GM21367 (cell line): ENCODE results near the gene OLFML2B.
"Not testable (repeated sequence)": the region's sequence is repeated elsewhere in the genome, so short reads cannot be mapped to it uniquely, and the experiment has no call there.

ENCODE experiments used
- ATAC-seq: cut with Tn5 transposase; IDR thresholded peaks from one replicate; pipeline ENCODE4 v1.9.1; 2021; ENCODE audit not compliant: unreplicated experiment

OLFML2B gene

DNA sequence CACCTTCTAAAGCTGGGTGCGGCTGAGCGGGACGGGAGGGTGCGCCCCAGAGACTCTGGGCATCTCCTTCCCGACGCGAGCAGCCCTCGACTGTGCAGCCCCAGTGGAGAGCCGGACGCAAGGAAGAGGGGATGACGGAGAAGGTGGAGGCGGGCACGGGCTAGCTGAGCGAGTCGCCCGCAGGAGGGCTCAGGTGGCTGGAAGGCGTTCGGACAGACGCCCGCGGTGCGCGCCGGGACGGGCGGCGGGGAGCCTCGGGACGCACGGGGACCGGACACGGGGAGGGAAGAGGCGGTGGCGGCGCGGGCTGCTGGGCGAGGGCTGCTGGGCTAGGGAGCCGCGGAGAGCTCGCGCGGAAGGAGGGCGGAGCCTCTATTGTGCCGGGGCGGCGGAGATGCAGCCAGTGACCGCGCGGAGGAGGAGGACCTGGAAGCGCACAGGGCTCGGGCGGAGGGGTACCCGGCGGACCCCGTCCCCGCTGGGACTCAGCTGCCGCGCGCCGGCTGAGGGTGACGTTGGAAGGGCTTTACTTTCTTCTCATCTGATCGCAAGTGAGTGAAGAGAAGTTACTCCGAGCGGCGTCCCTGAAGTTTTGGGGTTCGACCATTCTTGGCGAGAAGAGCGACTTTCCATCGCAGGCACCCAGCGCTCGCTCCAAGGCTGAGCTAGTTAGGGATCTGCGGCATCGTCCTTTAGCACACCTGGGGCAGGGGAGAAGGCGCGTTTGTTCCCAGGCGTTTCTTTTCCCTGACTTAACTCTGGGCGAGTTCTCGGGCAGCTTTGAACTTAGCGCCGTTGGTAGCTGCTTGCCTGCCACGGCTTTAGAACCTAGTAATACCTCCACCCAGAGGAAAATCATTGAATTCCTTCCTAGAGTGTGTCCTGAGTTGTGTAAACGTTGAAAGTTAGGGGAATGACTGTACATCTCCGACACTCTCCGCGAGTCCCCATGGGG lies at the start of gene OLFML2B:
TSS of gene OLFML2B (minus strand) at position 323 of the 955 bp plus-strand sequence. CDS start 439 bp downstream, outside the sequence.
- ATAC-seq: peak; percentile 64

DNA sequence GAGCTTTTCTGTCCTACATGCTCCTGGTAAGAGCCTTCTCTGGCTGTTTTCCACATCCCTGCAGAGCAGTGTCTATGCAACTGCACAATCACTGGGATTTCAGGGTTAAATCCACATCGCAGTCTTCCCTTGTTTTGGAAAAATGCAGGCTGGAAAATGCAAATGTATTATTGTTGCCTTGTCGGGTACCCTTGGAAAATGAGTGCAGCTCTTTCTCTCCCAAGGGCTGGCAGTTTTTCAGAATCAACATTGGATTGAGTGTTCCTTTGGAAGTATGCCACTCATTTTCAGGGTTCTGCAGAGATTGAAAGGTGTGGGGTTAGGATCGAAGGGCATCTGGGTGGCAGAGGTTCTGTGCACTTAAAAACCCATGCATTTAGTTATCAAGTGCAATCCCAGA lies 49.1 kb upstream of the OLFML2B start:
- no peak for ATAC-seq

- ATAC-seq: no peak
Observed at GRCh38 chr1:162070825-162071224, 47.2 kb upstream of the OLFML2B start.

- no peak for ATAC-seq
Observed at GRCh38 chr1:162070094-162070748, 46.6 kb upstream of the OLFML2B start.

GRCh38 chr1:162069334-162070093 lies 45.8 kb upstream of the OLFML2B start, which contains the start of gene NOS1AP:
Gene NOS1AP (plus strand): TSS chr1:162069691. CDS start chr1:162070178, 487 bp downstream.
- ATAC-seq: peak; percentile 97

GRCh38 chr1:162068301-162068700 lies 44.6 kb upstream of the OLFML2B start:
- ATAC-seq: no peak

DNA sequence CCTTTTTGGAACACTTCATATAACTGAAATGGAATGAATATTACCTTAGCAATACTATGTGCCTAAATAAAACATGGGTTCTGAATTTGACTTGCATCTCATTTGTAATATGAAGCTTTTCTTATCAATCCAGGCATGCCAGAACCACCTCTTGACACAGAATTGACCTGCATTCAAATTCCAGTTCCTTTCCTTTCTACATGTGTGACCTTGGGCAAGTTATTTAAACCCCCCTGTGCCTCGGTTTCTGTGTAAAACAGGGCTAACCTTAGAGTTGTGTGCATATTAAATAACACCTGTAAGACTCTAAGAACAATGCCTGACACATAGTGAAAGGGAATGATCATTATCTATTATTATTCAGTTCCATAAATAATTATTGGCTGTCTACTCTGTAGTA lies 43.8 kb upstream of the OLFML2B start:
- no peak for ATAC-seq

DNA sequence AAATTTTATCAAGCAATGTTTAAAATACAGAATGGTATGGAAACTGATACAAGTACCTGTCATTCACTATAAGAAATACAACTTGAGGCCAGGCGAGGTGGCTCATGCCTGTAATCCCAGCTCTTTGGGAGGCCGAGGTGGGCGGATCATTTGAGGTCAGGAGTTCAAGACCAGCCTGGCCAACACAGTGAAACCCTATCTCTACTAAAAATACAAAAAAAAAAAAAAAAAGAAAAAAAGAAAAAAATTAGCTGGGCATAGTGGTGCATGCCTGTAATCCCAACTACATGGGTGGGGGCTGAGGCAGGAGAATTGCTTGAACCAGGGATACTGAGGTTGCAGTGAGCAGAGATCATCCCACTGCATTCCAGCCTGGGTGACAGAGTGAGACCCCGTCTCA lies 43.2 kb upstream of the OLFML2B start:
- not testable (repeated sequence) for ATAC-seq

DNA sequence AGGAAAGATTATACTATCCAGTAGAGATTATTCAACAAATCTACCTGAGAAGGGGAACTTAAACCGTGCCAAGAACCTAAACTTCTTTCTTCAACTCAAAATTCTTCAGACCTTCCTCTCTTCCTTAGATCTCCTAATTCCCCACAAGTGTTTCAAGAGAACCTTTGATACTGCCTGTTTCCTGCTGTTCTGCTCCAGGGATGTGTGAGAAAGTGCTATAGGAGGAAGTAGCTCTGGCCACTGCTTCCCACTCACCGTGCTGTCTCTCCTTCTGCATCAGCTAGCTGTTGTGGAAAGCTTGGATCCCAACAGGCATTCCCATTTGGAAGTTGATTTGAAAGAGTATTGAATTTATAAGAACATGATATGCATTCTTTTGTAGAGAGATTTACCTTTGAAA lies 41.3 kb upstream of the OLFML2B start:
- ATAC-seq: no peak

- ATAC-seq: no peak
Observed at GRCh38 chr1:162062542-162063015, 38.9 kb upstream of the OLFML2B start.

GRCh38 chr1:162060314-162060713 lies 36.6 kb upstream of the OLFML2B start:
- no peak for ATAC-seq

DNA sequence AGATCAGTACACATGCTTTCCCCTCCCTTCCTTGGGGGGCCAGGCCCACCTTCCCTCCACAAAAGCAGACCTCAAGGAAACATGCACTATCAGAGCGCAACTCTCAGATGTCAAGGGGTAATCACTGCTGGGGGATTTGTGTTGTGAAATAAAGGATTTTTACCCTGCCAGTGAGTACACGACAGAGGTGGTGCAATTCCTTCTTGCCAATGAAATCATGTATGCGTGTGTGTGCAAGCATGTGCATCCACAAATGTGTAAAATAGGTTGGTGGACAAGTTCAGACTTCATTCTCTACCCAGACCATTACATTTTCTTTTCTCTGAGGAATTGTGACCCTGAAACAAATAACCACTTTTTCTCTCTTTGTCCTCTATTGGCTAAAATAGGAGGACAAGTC lies 36.1 kb upstream of the OLFML2B start:
- no peak for ATAC-seq

DNA sequence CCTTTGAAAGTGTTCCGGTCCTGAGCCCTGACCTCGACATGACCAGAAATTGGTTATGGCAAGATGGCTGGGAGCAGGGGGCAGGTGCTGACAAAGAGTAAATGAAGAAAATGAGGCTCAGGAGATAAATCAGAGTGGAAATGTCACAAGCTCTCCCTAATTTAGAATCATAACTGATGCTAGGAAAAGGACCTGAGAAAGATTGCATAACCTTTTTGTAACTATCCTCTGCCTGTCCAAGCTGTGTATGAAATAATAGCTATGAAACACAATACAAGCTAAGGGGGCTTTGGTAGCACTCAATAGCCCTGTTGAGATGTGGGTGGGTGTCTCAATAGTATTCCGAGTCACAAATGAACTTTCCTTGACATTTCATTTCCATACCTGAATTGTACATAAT lies 32.9 kb upstream of the OLFML2B start:
- ATAC-seq: no peak

GRCh38 chr1:162056043-162056442 lies 32.4 kb upstream of the OLFML2B start:
- ATAC-seq: peak; percentile 71

GRCh38 chr1:162055062-162055461 lies 31.4 kb upstream of the OLFML2B start:
- ATAC-seq: no peak

DNA sequence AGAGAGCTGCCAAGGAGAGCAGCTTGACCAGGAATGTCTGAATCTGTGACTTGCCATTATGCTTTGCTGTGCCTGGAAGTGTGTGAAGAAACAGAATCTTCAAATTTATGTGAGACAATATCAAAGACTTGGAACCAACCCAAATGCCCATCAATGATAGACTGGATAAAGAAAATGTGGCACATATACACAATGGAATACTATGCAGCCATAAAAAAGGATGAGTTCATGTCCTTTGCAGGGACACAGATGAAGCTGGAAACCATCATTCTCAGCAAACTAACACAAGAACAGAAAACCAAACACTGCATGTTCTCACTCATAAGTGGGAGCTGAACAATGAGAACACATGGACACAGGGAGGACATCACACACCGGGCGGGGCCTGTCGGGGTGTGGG lies 30.3 kb upstream of the OLFML2B start:
- ATAC-seq: not testable (repeated sequence)

DNA sequence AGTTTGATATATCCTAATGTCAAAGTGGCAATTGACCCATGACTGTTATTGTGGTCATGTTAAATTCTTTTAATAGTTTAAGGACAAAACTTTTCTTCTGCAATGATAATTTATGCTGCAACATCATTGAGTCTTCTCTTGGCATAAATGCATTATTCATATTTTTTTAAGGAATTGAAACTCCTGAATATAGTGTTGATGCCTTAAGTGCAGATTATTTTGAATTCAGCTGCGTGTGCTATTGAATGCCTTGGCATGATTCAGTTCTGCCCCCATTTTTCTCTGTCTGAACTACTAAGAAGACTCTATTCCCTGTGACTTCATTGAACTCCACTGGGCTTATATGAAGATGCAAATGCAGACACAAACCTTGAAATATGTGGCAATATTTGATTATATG lies 23.3 kb upstream of the OLFML2B start:
- ATAC-seq: no peak

DNA sequence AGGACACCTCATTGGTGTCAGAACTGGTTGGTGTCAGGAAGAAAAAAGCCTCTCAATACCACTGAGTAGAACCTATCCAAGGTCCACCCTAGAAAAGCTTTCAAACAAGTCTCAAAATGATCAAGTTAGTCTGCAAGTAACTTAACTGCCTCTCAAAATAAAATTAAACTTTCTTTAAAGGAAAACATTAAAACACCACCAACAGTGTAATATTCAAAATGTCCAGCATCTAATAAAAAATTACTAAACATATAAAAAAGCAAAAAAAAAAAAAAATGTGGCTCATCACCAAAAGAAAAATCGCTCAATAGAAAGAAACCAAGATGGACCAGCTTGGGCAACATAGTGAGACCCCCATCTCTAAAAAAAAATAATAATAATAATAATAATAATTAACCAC lies 18.7 kb upstream of the OLFML2B start:
- ATAC-seq: no peak

DNA sequence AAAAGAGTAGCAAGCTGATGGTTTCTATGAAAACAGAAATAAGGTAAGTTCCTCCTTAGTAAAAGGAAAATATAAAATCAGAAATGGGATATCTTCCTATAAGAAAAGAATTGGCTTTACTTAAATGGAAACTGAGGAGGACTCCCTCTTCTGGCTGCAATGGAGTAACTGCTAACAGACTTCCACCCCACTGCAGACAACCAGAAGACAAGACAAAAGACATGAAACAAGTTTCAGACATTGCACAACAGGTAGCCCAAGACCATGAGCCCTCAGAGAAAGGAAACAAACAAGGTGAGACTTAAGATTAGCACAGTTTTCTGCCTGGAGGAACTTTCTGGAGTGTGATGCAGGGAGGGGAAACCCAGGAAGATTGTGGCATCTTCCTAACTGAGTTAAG lies 17.0 kb upstream of the OLFML2B start:
- ATAC-seq: no peak

DNA sequence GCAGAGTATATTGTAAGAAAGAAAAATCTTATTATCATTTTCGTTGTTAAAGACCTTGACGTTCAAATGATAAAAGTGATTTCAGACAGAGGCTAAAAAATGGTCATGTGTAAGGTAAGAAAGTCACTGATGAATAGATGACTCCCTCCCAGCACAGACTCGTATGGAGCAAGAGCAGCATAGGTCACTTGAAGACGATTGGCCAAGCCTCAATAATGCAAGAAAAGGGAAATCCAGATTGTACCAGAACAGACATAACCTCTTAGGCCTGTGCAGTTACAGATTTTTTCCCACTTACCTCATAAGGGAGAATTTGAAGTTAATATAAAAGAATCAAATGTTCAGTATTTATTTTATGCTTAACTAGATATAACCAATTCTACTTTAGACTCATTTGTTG lies 16.3 kb upstream of the OLFML2B start:
- ATAC-seq: no peak

- ATAC-seq: no peak
Observed at GRCh38 chr1:162038624-162039023, 15.0 kb upstream of the OLFML2B start.
